Measurements from ENCODE around the gene CRYL1. TPM values are rescaled to one million over a fixed set of nuclear protein-coding genes. Genes with fewer than 3 reads are reported as not detected.

CRYL1 gene
- total and polyA plus RNA-seq, 2 of the 8 experiments (the other 6 are each of a cell fraction or from before 2014, with no cell fraction given) = 1.9 to 6.4 TPM

- TF ChIP-seq SRF (IDR thresholded peaks at IDR 0.05; ENCODE audit: low read depth, low read length) (no peak), RAD21 (IDR thresholded peaks at IDR 0.05 in 1 of 2, conservative IDR thresholded peaks at IDR 0.05 in 1 of 2; ENCODE audit: low read depth in 2 of 2, low read length in 2 of 2) (no peak), CHD1 (IDR thresholded peaks at IDR 0.05; ENCODE audit: low read depth, low read length) (no peak), TCF12 (IDR thresholded peaks at IDR 0.05; ENCODE audit: low read depth, low read length) (no peak), BACH1 (IDR thresholded peaks at IDR 0.05; ENCODE audit: low read length) (no peak)
Measured at GRCh38 chr13:20499986-20500385, 25.7 kb downstream of the CRYL1 start (continued).
